Neural progenitor cell (in vitro differentiated cells): ENCODE data around the gene USP7.

Experiments
- CTCF ChIP-seq: fragments of 200-600 bp; sonication (generic); IDR thresholded peaks from 2 replicates; pipeline ENCODE4 v1.5.1; 2017; ENCODE audit warnings: antibody characterized with exemption, mild to moderate bottlenecking
- EZH2 ChIP-seq: fragments of 200-600 bp; sonication (generic); IDR thresholded peaks from 2 replicates; pipeline ENCODE4 v1.6.1; 2017; ENCODE audit warnings: antibody characterized with exemption, mild to moderate bottlenecking, moderate library complexity

- TF ChIP-seq EZH2 (no peak), CTCF (no peak)
Observed at GRCh38 chr16:8963821-8964441, at the start of gene USP7.
